Panc1 (cell line): ENCODE data around the gene KDM2B. TPM values are rescaled to one million over a fixed set of nuclear protein-coding genes. Genes with fewer than 3 reads are reported as not detected.
A peak's percentile ranks its signal among the peaks of the same experiment; 100 is the strongest.

Experiments
- ATAC-seq: fragments of 200-7000 bp; cut with Tn5 transposase; 2 replicates; pipeline ENCODE4 v1.9.1; 2020; ENCODE audit warnings: mild to moderate bottlenecking, moderate library complexity
- BruUV-seq: library from RNA; stranded (reverse); fragments of 400-500 nt; replicated peaks from 2 replicates; lab custom pipeline; 2021; lab: Mats Ljungman, UMichigan
- CTCF ChIA-PET: fragments of 300-600 bp; sonication (Branson Sonifier 250); formaldehyde crosslinking; loops from one replicate; lab custom pipeline; 2022; ENCODE audit warnings: antibody characterized with exemption; lab: Charles Lee
- POLR2A ChIA-PET: fragments of 300-600 bp; sonication (Branson Sonifier 250); formaldehyde crosslinking; loops from one replicate; lab custom pipeline; 2022; ENCODE audit warnings: antibody characterized with exemption; lab: Charles Lee
- DNase-seq: peaks from one replicate; pipeline ENCODE4 v3.0.0-alpha.2; 2010; ENCODE audit warnings: low read depth, low spot score
- H3K27ac ChIP-seq: 2 replicates; pipeline ENCODE4 v1.5.1; 2011; ENCODE audit warnings: mild to moderate bottlenecking, low read length, inconsistent platforms
- H3K27me3 ChIP-seq: fragments of 200-500 bp; sonication (Bioruptor generic); 2 replicates; pipeline ENCODE4 v1.6.0; 2014; ENCODE audit warnings: low read length, inconsistent platforms; ENCODE audit not compliant: control insufficient read depth, insufficient read depth
- H3K36me3 ChIP-seq: fragments of 200-500 bp; sonication (Bioruptor generic); 2 replicates; pipeline ENCODE4 v1.5.1; 2014; ENCODE audit warnings: inconsistent platforms, mild to moderate bottlenecking, low read length, moderate library complexity; ENCODE audit not compliant: control insufficient read depth, insufficient read depth
- H3K4me1 ChIP-seq: 2 replicates; pipeline ENCODE4 v1.5.1; 2011; ENCODE audit warnings: inconsistent platforms, mild to moderate bottlenecking, low read length, moderate library complexity; ENCODE audit not compliant: control insufficient read depth, insufficient read depth
- H3K4me3 ChIP-seq, 2 experiments: 2 replicates each; pipeline ENCODE4 v1.5.1; 2011 to 2012; ENCODE audit warnings: low read depth in 2 of 2, low read length in 2 of 2, mild to moderate bottlenecking in 2 of 2, inconsistent platforms in 1 of 2, moderate library complexity in 1 of 2
- H3K9me3 ChIP-seq: fragments of 200-500 bp; sonication (Bioruptor generic); 2 replicates; pipeline ENCODE4 v1.5.1; 2014; ENCODE audit warnings: low read depth, mild to moderate bottlenecking, inconsistent platforms, low read length, moderate library complexity; ENCODE audit not compliant: control insufficient read depth, insufficient read depth
- CTCF ChIP-seq: fragments of 450-650 bp; IDR thresholded peaks from 2 replicates; pipeline ENCODE4 v1.5.1; 2017; ENCODE audit warnings: mild to moderate bottlenecking
- POLR2AphosphoS5 ChIP-seq: IDR thresholded peaks from 2 replicates; pipeline ENCODE4 v1.6.1; 2012; ENCODE audit warnings: mild to moderate bottlenecking, low read depth, low read length, moderate library complexity
- REST ChIP-seq, 2 experiments: IDR thresholded peaks; 2 replicates each; pipeline ENCODE4 v1.6.1; 2011 to 2012; ENCODE audit warnings: low read depth in 2 of 2, control low read depth in 1 of 2, low read length in 1 of 2, mild to moderate bottlenecking in 1 of 2, moderate library complexity in 1 of 2; ENCODE audit not compliant: insufficient read depth in 1 of 2
- SIN3A ChIP-seq: IDR thresholded peaks from 2 replicates; pipeline ENCODE4 v1.6.1; 2012; ENCODE audit warnings: low read depth, mild to moderate bottlenecking, low read length, moderate library complexity, borderline replicate concordance; ENCODE audit not compliant: insufficient read depth
- TCF7L2 ChIP-seq: IDR thresholded peaks from 2 replicates; pipeline ENCODE4 v1.6.1; 2011; ENCODE audit warnings: mild to moderate bottlenecking, low read depth, low read length, inconsistent platforms
- in situ Hi-C: cut with HindIII; loops from 2 replicates; pipeline ENCODE4 v1.10.0; 2016; ENCODE audit warnings: low sequenced_read_pairs, low pct_unique_long_range_greater_than_20kb
- intact Hi-C: fragments of 100-400 bp; cut with micrococcal nuclease; formaldehyde crosslinking; loops from one replicate; pipeline ENCODE4 v1.10.0; 2022; ENCODE audit not compliant: unreplicated experiment
- total RNA-seq: library from RNA; stranded (reverse); gene quantifications from one replicate; pipeline ENCODE4 v1.2.1, GENCODE V29; 2021; ENCODE audit not compliant: unreplicated experiment

Gene KDM2B
- total RNA-seq, 1 experiment from 2014 or later = 27.5 TPM

GRCh38 chr12:121628037-121628436, 47.2 kb upstream of the KDM2B start:
- no peak for ATAC-seq

GRCh38 chr12:121626853-121627640, 46.2 kb upstream of the KDM2B start:
- no peaks in the 10 kb centered on the region for H3K27me3 ChIP-seq
- peak overlapping the region; percentile 84 for H3K27ac ChIP-seq
- DNase-seq (no peak), ATAC-seq (peak; percentile 67)
- peaks cover 27% of the 10 kb centered on the region for H3K4me1 ChIP-seq
- in situ Hi-C loops = no loop called here
- BruUV-seq = no TSS peak
- H3K9me3 ChIP-seq = no peaks in the 10 kb centered on the region
- TF ChIP-seq POLR2AphosphoS5 = peak; percentile 46; the same call in 1 of the 2 replicates
- TF ChIP-seq REST (IDR thresholded peaks at IDR 0.05; ENCODE audit: insufficient read depth in 1 of 2, low read depth in 2 of 2, low read length in 1 of 2) = no peak
- TF ChIP-seq SIN3A = 0 out of 2 replicates have a peak, but pooled peaks have one; percentile 42
- TF ChIP-seq CTCF = no peak; the same call in 1 of the 2 replicates
- no peak for TF ChIP-seq TCF7L2
- ChIA-PET CTCF (interaction anchor here (0.6 to 4.9 kb wide), 3 partner anchors 27 to 75 kb away, joined by 3 to 31 read pairs (median 3); partner anchors contain the start of gene MORN3), POLR2A (interaction anchor here (0.6 kb wide), 2 partner anchors 235 to 726 kb away, joined by 3 to 14 read pairs; no protein-coding TSS in a partner anchor)
- intact Hi-C loops = loop anchor here (10.0 kb wide), 1 partner anchor 72 kb away; no protein-coding TSS in a partner anchor
- H3K36me3 ChIP-seq = no peaks in the 10 kb centered on the region
- H3K4me3 ChIP-seq = peak overlapping the region; percentile 73 to 94

More at GRCh38 chr12:121628037-121628436, 47.2 kb upstream of the KDM2B start:
- Histone ChIP-seq H3K4me1 (peaks cover 35% of the 10 kb centered on the region), H3K4me3 (peak overlapping the region; percentile 73 to 94), H3K36me3 (no peaks in the 10 kb centered on the region), H3K9me3 (no peaks in the 10 kb centered on the region), H3K27ac (peak overlapping the region; percentile 84), H3K27me3 (no peaks in the 10 kb centered on the region)
- no TSS peak for BruUV-seq
- no peak for TF ChIP-seq POLR2AphosphoS5
- in situ Hi-C loops (no loop called here), intact Hi-C loops (loop anchor here (10.0 kb wide), 1 partner anchor 73 kb away; no protein-coding TSS in a partner anchor)
- CTCF ChIA-PET = interaction anchor here (0.5 to 4.9 kb wide), 2 partner anchors 55 to 76 kb away, joined by 5 to 31 read pairs; no protein-coding TSS in a partner anchor
- no peak for DNase-seq
- POLR2A ChIA-PET = no interaction called here
